Panc1 (cell line): ENCODE data around the gene CDH10. TPM values are rescaled to one million over a fixed set of nuclear protein-coding genes. Genes with fewer than 3 reads are reported as not detected.

Source experiments
- ATAC-seq: fragments of 200-7000 bp; cut with Tn5 transposase; 2 replicates; pipeline ENCODE4 v1.9.1; 2020; ENCODE audit warnings: mild to moderate bottlenecking, moderate library complexity
- BruUV-seq: library from RNA; stranded (reverse); fragments of 400-500 nt; replicated peaks from 2 replicates; lab custom pipeline; 2021; lab: Mats Ljungman, UMichigan
- CTCF ChIA-PET: fragments of 300-600 bp; sonication (Branson Sonifier 250); formaldehyde crosslinking; loops from one replicate; lab custom pipeline; 2022; ENCODE audit warnings: antibody characterized with exemption; lab: Charles Lee
- POLR2A ChIA-PET: fragments of 300-600 bp; sonication (Branson Sonifier 250); formaldehyde crosslinking; loops from one replicate; lab custom pipeline; 2022; ENCODE audit warnings: antibody characterized with exemption; lab: Charles Lee
- DNase-seq: peaks from one replicate; pipeline ENCODE4 v3.0.0-alpha.2; 2010; ENCODE audit warnings: low read depth, low spot score
- H3K27ac ChIP-seq: 2 replicates; pipeline ENCODE4 v1.5.1; 2011; ENCODE audit warnings: mild to moderate bottlenecking, low read length, inconsistent platforms
- H3K27me3 ChIP-seq: fragments of 200-500 bp; sonication (Bioruptor generic); 2 replicates; pipeline ENCODE4 v1.6.0; 2014; ENCODE audit warnings: low read length, inconsistent platforms; ENCODE audit not compliant: control insufficient read depth, insufficient read depth
- H3K36me3 ChIP-seq: fragments of 200-500 bp; sonication (Bioruptor generic); 2 replicates; pipeline ENCODE4 v1.5.1; 2014; ENCODE audit warnings: inconsistent platforms, mild to moderate bottlenecking, low read length, moderate library complexity; ENCODE audit not compliant: control insufficient read depth, insufficient read depth
- H3K4me1 ChIP-seq: 2 replicates; pipeline ENCODE4 v1.5.1; 2011; ENCODE audit warnings: inconsistent platforms, mild to moderate bottlenecking, low read length, moderate library complexity; ENCODE audit not compliant: control insufficient read depth, insufficient read depth
- H3K4me3 ChIP-seq, 2 experiments: 2 replicates each; pipeline ENCODE4 v1.5.1; 2011 to 2012; ENCODE audit warnings: low read depth in 2 of 2, low read length in 2 of 2, mild to moderate bottlenecking in 2 of 2, inconsistent platforms in 1 of 2, moderate library complexity in 1 of 2
- H3K9me3 ChIP-seq: fragments of 200-500 bp; sonication (Bioruptor generic); 2 replicates; pipeline ENCODE4 v1.5.1; 2014; ENCODE audit warnings: low read depth, mild to moderate bottlenecking, inconsistent platforms, low read length, moderate library complexity; ENCODE audit not compliant: control insufficient read depth, insufficient read depth
- CTCF ChIP-seq: fragments of 450-650 bp; IDR thresholded peaks from 2 replicates; pipeline ENCODE4 v1.5.1; 2017; ENCODE audit warnings: mild to moderate bottlenecking
- POLR2AphosphoS5 ChIP-seq: IDR thresholded peaks from 2 replicates; pipeline ENCODE4 v1.6.1; 2012; ENCODE audit warnings: mild to moderate bottlenecking, low read depth, low read length, moderate library complexity
- REST ChIP-seq, 2 experiments: IDR thresholded peaks; 2 replicates each; pipeline ENCODE4 v1.6.1; 2011 to 2012; ENCODE audit warnings: low read depth in 2 of 2, control low read depth in 1 of 2, low read length in 1 of 2, mild to moderate bottlenecking in 1 of 2, moderate library complexity in 1 of 2; ENCODE audit not compliant: insufficient read depth in 1 of 2
- SIN3A ChIP-seq: IDR thresholded peaks from 2 replicates; pipeline ENCODE4 v1.6.1; 2012; ENCODE audit warnings: low read depth, mild to moderate bottlenecking, low read length, moderate library complexity, borderline replicate concordance; ENCODE audit not compliant: insufficient read depth
- TCF7L2 ChIP-seq: IDR thresholded peaks from 2 replicates; pipeline ENCODE4 v1.6.1; 2011; ENCODE audit warnings: mild to moderate bottlenecking, low read depth, low read length, inconsistent platforms
- in situ Hi-C: cut with HindIII; loops from 2 replicates; pipeline ENCODE4 v1.10.0; 2016; ENCODE audit warnings: low sequenced_read_pairs, low pct_unique_long_range_greater_than_20kb
- intact Hi-C: fragments of 100-400 bp; cut with micrococcal nuclease; formaldehyde crosslinking; loops from one replicate; pipeline ENCODE4 v1.10.0; 2022; ENCODE audit not compliant: unreplicated experiment
- total RNA-seq: library from RNA; stranded (reverse); gene quantifications from one replicate; pipeline ENCODE4 v1.2.1, GENCODE V29; 2021; ENCODE audit not compliant: unreplicated experiment

Gene CDH10
- total RNA-seq, 1 experiment from 2014 or later: 0.72 TPM

GRCh38 chr5:24496268-24496667, 148.5 kb downstream of the CDH10 start:
- H3K4me3 ChIP-seq: no peak overlapping the region
- no TSS peak for BruUV-seq
- DNase-seq (no peak), ATAC-seq (no peak)
- H3K9me3 ChIP-seq: no peaks in the 10 kb centered on the region
- TF ChIP-seq REST (IDR thresholded peaks at IDR 0.05; ENCODE audit: insufficient read depth in 1 of 2, low read depth in 2 of 2, low read length in 1 of 2): no peak
- no peak for TF ChIP-seq CTCF
- TF ChIP-seq TCF7L2: no peak
- TF ChIP-seq SIN3A: no peak
- no peak for TF ChIP-seq POLR2AphosphoS5
- no peak overlapping the region for H3K27ac ChIP-seq
- H3K4me1 ChIP-seq: no peaks in the 10 kb centered on the region
- H3K36me3 ChIP-seq: no peaks in the 10 kb centered on the region
- POLR2A ChIA-PET: no interaction called here
- intact Hi-C loops: no loop called here
- in situ Hi-C loops: no loop called here
- CTCF ChIA-PET: no interaction called here
- no peaks in the 10 kb centered on the region for H3K27me3 ChIP-seq

- no peak for ATAC-seq
- no TSS peak for BruUV-seq
- in situ Hi-C loops: no loop called here
- no peak for DNase-seq
- TF ChIP-seq REST (IDR thresholded peaks at IDR 0.05; ENCODE audit: insufficient read depth in 1 of 2, low read depth in 2 of 2, low read length in 1 of 2) (no peak), CTCF (no peak), SIN3A (no peak), TCF7L2 (no peak)
- no peak overlapping the region for H3K4me3 ChIP-seq
- ChIA-PET POLR2A (no interaction called here), CTCF (no interaction called here)
- no peaks in the 10 kb centered on the region for H3K27me3 ChIP-seq
- no peak overlapping the region for H3K27ac ChIP-seq
- no peaks in the 10 kb centered on the region for H3K36me3 ChIP-seq
- intact Hi-C loops: no loop called here
- H3K9me3 ChIP-seq: no peaks in the 10 kb centered on the region
- H3K4me1 ChIP-seq: no peaks in the 10 kb centered on the region
Measured at GRCh38 chr5:24492229-24492628, 152.5 kb downstream of the CDH10 start.
